GM19438 (cell line): ENCODE data around the gene OSTM1.

ENCODE experiments used
- ATAC-seq: cut with Tn5 transposase; IDR thresholded peaks from one replicate; pipeline ENCODE4 v1.9.1; 2021; ENCODE audit warnings: low read depth; ENCODE audit not compliant: unreplicated experiment

Gene OSTM1

GRCh38 chr6:108074359-108075144 is at the start of gene OSTM1:
Gene OSTM1, minus strand, starts transcription at chr6:108074741. Its CDS starts 90 bp downstream, at chr6:108074651.
- ATAC-seq = peak; percentile 93

- no peak for ATAC-seq
Measured at GRCh38 chr6:108123946-108124345, 49.4 kb upstream of the OSTM1 start.

- no peak for ATAC-seq
Measured at GRCh38 chr6:108123481-108123929, 49.0 kb upstream of the OSTM1 start.

GRCh38 chr6:108121612-108122011 is 47.1 kb upstream of the OSTM1 start:
- ATAC-seq = no peak

- ATAC-seq = no peak
Measured at GRCh38 chr6:108120311-108120710, 45.8 kb upstream of the OSTM1 start.

GRCh38 chr6:108119769-108120141 is 45.2 kb upstream of the OSTM1 start:
- ATAC-seq = no peak

GRCh38 chr6:108118810-108119768 is 44.5 kb upstream of the OSTM1 start:
- ATAC-seq = no peak

GRCh38 chr6:108118359-108118724 is 43.8 kb upstream of the OSTM1 start:
- ATAC-seq = no peak

- no peak for ATAC-seq
Measured at GRCh38 chr6:108117427-108118358, 43.2 kb upstream of the OSTM1 start.

GRCh38 chr6:108116546-108117426 is 42.2 kb upstream of the OSTM1 start:
- ATAC-seq = no peak

- no peak for ATAC-seq
Measured at GRCh38 chr6:108115598-108116058, 41.1 kb upstream of the OSTM1 start.

GRCh38 chr6:108114841-108115597 is 40.5 kb upstream of the OSTM1 start:
- no peak for ATAC-seq

GRCh38 chr6:108113557-108114519 is 39.3 kb upstream of the OSTM1 start:
- no peak for ATAC-seq

- no peak for ATAC-seq
Measured at GRCh38 chr6:108108374-108108773, 33.8 kb upstream of the OSTM1 start.

GRCh38 chr6:108107102-108107501 is 32.6 kb upstream of the OSTM1 start:
- ATAC-seq = no peak

- no peak for ATAC-seq
Measured at GRCh38 chr6:108106694-108107093, 32.2 kb upstream of the OSTM1 start.

GRCh38 chr6:108106261-108106660 is 31.7 kb upstream of the OSTM1 start:
- ATAC-seq = no peak
